SJCRH30 (cell line): Measurements from ENCODE around the gene ZNRF2. TPM values are rescaled to one million over a fixed set of nuclear protein-coding genes. Genes with fewer than 3 reads are reported as not detected.
"Not testable (repeated sequence)": the region's sequence is repeated elsewhere in the genome, so short reads cannot be mapped to it uniquely, and the experiment has no call there.

Experiments used
- DNase-seq, 2 experiments: peaks; one replicate each; pipeline ENCODE4 v3.0.0-alpha.2; 2015 to 2020
- H3K27ac ChIP-seq: fragments of 250-450 bp; sonication (Bioruptor Pico); 2 replicates; pipeline ENCODE4 v1.5.1; 2020; ENCODE audit warnings: mild to moderate bottlenecking, moderate library complexity
- H3K27me3 ChIP-seq: fragments of 250-450 bp; sonication (Bioruptor Pico); 2 replicates; pipeline ENCODE4 v1.5.1; 2020; ENCODE audit warnings: mild to moderate bottlenecking, moderate library complexity
- H3K36me3 ChIP-seq: fragments of 250-450 bp; sonication (Bioruptor Pico); 2 replicates; pipeline ENCODE4 v1.5.1; 2020; ENCODE audit warnings: mild to moderate bottlenecking, moderate library complexity
- H3K4me1 ChIP-seq: fragments of 250-450 bp; sonication (Bioruptor Pico); 2 replicates; pipeline ENCODE4 v1.5.1; 2020; ENCODE audit warnings: mild to moderate bottlenecking, moderate library complexity
- H3K4me3 ChIP-seq: fragments of 250-450 bp; sonication (Bioruptor Pico); 2 replicates; pipeline ENCODE4 v1.5.1; 2020; ENCODE audit warnings: mild to moderate bottlenecking, moderate library complexity
- H3K9me3 ChIP-seq: fragments of 250-450 bp; sonication (Bioruptor Pico); replicated peaks from 2 replicates; pipeline ENCODE4 v1.5.1; 2020; ENCODE audit warnings: mild to moderate bottlenecking, moderate library complexity
- total RNA-seq: library from RNA; depleted of rRNA; stranded (reverse); fragments of >200 nt; shearing (Covaris generic); gene quantifications from 2 replicates; pipeline ENCODE4 v1.2.3, GENCODE V29; 2014

ZNRF2 gene
- total RNA-seq, 1 experiment from 2014 or later = 35.2 TPM

DNA sequence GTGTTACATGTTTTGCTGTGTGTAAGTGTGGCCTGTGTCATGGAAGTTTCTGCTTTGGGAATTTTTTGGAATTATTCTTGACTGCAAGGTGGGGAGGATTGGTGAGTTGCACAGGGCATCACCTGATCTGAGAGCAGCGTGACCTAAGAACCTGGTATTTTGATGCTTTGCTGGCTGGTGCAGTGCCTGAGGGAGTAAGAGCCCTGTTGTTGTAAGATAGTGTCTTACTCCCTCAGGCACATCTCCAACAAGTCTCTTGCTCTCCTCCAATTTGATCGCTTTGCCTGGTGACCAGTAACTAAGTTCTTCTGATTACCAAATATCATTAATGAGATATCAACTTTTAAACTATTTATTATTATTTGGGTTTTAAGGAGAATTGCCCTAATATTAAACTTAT is 5.2 kb downstream of the ZNRF2 start:
- H3K27me3 ChIP-seq, H3K9me3 ChIP-seq, DNase-seq, H3K4me3 ChIP-seq, H3K27ac ChIP-seq, H3K36me3 ChIP-seq, H3K4me1 ChIP-seq: not testable (repeated sequence)

DNA sequence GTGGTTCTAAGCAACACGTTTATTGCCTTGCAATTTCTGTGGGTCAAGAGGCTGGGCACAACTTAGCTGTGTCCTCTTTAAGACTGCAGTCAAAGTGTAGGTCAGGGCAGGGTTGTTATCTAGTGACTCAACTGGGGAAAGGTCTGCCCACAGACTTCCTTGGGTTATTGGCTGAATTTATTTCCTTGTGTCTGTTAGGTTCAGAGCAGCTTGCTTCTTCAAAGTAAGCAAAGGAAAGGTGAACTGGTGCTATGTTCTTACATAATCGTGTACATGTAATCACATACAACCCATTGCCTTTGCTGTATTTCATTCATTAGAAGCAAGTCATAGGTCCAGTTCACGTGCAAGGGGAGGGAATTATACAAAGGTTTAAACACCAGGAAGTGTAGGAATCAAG is 5.9 kb downstream of the ZNRF2 start:
- not testable (repeated sequence) for DNase-seq, H3K27ac ChIP-seq, H3K9me3 ChIP-seq, H3K36me3 ChIP-seq, H3K4me3 ChIP-seq, H3K4me1 ChIP-seq, H3K27me3 ChIP-seq

GRCh38 chr7:30292416-30293038 is 8.1 kb downstream of the ZNRF2 start:
- H3K9me3 ChIP-seq, H3K36me3 ChIP-seq, DNase-seq, H3K4me3 ChIP-seq, H3K27me3 ChIP-seq, H3K4me1 ChIP-seq, H3K27ac ChIP-seq: not testable (repeated sequence)

DNA sequence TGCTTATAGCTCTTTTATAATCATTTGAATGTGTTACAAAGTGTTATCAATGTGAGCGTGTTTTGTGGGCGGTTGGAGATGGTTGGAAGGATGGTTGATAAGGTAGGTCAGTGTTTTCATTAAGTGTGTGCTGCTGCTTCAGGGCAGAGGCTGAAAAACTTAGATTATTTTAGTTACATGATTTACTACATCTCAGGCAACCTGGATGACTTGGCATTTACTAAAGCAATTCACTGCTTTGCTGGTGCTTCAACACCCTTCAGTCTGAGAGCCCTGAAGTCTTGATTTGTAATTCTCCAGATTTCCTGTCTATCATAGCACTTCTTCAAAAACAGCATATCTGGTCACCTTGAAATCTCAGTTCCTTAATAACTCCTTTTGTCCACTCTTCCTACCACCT is 11.9 kb downstream of the ZNRF2 start:
- not testable (repeated sequence) for H3K27me3 ChIP-seq, H3K27ac ChIP-seq, H3K9me3 ChIP-seq, H3K4me3 ChIP-seq, H3K36me3 ChIP-seq, DNase-seq, H3K4me1 ChIP-seq

DNA sequence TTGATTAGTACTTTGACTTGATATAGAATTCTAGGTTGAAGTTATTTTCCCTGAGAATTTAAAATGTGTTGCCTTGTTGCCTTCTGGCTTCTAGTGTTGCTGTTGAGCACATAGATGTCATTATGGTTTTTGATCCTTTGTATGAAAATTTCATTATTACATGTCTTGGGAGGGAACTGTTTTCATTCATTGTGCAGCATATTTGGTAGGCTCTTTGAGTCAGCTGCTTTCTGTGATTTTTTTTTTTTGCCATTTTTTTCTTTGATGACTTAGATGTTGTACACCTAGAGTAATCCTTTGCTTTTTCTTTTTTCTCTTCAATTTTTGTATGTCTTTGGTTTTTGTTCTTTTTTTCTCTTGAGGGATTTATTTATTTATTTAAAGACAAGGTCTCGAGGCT is 13.1 kb downstream of the ZNRF2 start:
- not testable (repeated sequence) for DNase-seq, H3K9me3 ChIP-seq, H3K27me3 ChIP-seq, H3K4me3 ChIP-seq, H3K27ac ChIP-seq, H3K4me1 ChIP-seq, H3K36me3 ChIP-seq

DNA sequence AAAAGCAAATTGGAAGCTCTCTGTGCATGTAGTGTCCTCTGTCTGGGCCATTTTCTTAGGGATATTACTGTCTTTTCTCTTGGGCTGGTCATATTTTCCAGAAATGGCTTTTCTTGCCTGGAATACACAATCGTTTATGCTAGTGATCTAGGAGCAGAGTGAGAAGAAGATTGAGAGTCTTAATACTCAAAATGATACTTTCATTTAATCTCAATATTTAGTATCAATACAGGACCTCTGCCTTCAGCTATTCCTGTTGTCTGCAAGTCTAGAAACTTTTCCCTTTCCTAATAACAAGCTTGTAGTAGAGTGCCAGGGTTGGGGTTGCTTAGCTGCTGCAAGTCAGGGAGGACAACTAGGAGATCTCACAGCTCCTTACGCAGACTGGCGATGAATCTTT is 14.0 kb downstream of the ZNRF2 start:
- H3K4me3 ChIP-seq, H3K27ac ChIP-seq, H3K36me3 ChIP-seq, DNase-seq, H3K9me3 ChIP-seq, H3K4me1 ChIP-seq, H3K27me3 ChIP-seq: not testable (repeated sequence)

- H3K27me3 ChIP-seq = no peaks in the 10 kb centered on the region
- no peaks in the 10 kb centered on the region for H3K9me3 ChIP-seq
- DNase-seq = no peak
- no peak overlapping the region for H3K4me3 ChIP-seq
- H3K36me3 ChIP-seq = no peaks in the 10 kb centered on the region
- peaks cover 4% of the 10 kb centered on the region; the same call in 1 of the 2 replicates for H3K4me1 ChIP-seq
- H3K27ac ChIP-seq = no peak overlapping the region
Measured at GRCh38 chr7:30301751-30302150, 17.4 kb downstream of the ZNRF2 start.

- Histone ChIP-seq H3K36me3 (no peaks in the 10 kb centered on the region), H3K27me3 (no peaks in the 10 kb centered on the region)
Measured at GRCh38 chr7:30302656-30303311, 18.4 kb downstream of the ZNRF2 start.

GRCh38 chr7:30303312-30304039 is 19.1 kb downstream of the ZNRF2 start:
- peaks cover 4% of the 10 kb centered on the region; the same call in 1 of the 2 replicates for H3K4me1 ChIP-seq
- H3K27me3 ChIP-seq = no peaks in the 10 kb centered on the region
- no peak overlapping the region for H3K4me3 ChIP-seq
- no peak for DNase-seq
- H3K36me3 ChIP-seq = no peaks in the 10 kb centered on the region
- H3K9me3 ChIP-seq = no peaks in the 10 kb centered on the region
- no peak overlapping the region for H3K27ac ChIP-seq

More at GRCh38 chr7:30302656-30303311, 18.4 kb downstream of the ZNRF2 start:
- no peak overlapping the region for H3K27ac ChIP-seq
- no peak overlapping the region for H3K4me3 ChIP-seq
- no peaks in the 10 kb centered on the region for H3K9me3 ChIP-seq
- peaks cover 4% of the 10 kb centered on the region; the same call in 1 of the 2 replicates for H3K4me1 ChIP-seq
- no peak for DNase-seq

GRCh38 chr7:30304177-30304884 is 19.9 kb downstream of the ZNRF2 start:
- no peak overlapping the region for H3K4me3 ChIP-seq

DNA sequence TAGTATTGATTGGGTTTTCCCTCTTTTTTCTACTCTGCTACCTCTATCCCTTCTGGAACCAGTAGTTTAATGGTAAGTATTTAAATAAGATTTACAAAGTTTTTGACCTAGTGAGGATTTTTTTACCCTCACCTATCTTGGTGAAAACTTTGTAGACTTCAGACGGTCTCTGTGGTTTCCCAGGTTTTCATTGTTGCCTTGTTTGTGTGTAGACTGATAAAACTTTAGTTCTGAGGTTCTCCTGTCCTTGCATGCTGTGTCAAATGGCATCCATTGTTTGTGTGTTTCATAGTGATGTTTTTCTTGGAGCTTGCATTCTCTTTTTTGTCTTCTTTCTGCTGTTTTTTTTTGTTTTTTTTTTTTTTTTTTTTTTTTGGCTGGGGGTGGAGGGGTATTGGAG is 22.6 kb downstream of the ZNRF2 start:
- Histone ChIP-seq H3K9me3 (no peaks in the 10 kb centered on the region), H3K36me3 (no peaks in the 10 kb centered on the region), H3K27ac (no peak overlapping the region), H3K27me3 (no peaks in the 10 kb centered on the region), H3K4me1 (peaks cover 4% of the 10 kb centered on the region; the same call in 1 of the 2 replicates), H3K4me3 (no peak overlapping the region)
- DNase-seq = no peak

More at GRCh38 chr7:30304177-30304884, 19.9 kb downstream of the ZNRF2 start:
- Histone ChIP-seq H3K4me1 (peaks cover 4% of the 10 kb centered on the region; the same call in 1 of the 2 replicates), H3K27me3 (no peaks in the 10 kb centered on the region), H3K27ac (no peak overlapping the region), H3K36me3 (no peaks in the 10 kb centered on the region), H3K9me3 (no peaks in the 10 kb centered on the region)
- no peak for DNase-seq

DNA sequence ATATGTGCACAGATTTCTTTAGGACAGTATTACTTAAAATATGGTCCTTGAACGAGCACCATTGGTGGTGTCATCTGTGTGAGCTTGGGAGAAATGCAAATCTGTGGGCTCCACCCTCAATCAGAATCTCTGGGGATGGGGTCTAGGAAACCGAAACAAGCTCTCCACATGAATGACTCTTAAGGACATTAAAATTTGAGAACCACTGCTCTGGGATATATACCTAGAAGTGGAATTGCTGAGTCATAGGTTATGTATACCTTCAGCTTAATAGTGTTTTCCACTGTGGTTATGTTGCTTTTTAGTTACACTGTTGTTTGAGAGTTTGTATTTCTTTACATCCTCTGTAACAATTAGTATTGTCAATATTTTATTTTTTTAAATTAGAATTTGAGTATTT is 24.0 kb downstream of the ZNRF2 start:
- no peak for DNase-seq
- H3K9me3 ChIP-seq = no peaks in the 10 kb centered on the region
- no peaks in the 10 kb centered on the region for H3K27me3 ChIP-seq
- peaks cover 4% of the 10 kb centered on the region; the same call in 1 of the 2 replicates for H3K4me1 ChIP-seq
- no peaks in the 10 kb centered on the region for H3K36me3 ChIP-seq
- no peak overlapping the region for H3K4me3 ChIP-seq
- H3K27ac ChIP-seq = no peak overlapping the region

DNA sequence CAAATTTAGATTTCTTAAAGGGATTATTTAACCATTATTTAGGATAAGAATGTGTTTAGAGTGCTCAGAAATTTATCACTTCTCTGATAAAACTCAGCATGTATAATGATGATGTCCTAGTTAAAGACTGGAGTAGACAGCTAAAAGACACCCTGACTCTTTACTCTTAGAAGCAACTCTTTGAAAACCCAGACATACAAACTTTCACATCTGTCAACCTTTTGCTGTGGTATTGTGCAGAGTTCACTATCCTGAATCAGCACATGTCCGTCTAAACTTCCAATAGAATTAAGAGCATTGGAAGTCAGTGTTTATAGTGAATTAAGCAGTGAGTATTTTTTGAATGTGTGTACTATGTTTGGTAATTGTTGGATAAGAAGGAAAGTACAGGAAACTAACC is 24.9 kb downstream of the ZNRF2 start:
- H3K4me1 ChIP-seq = peaks cover 4% of the 10 kb centered on the region; the same call in 1 of the 2 replicates
- H3K4me3 ChIP-seq = no peak overlapping the region
- H3K9me3 ChIP-seq = no peaks in the 10 kb centered on the region
- H3K36me3 ChIP-seq = no peaks in the 10 kb centered on the region
- no peak for DNase-seq
- H3K27me3 ChIP-seq = no peaks in the 10 kb centered on the region
- H3K27ac ChIP-seq = no peak overlapping the region

DNA sequence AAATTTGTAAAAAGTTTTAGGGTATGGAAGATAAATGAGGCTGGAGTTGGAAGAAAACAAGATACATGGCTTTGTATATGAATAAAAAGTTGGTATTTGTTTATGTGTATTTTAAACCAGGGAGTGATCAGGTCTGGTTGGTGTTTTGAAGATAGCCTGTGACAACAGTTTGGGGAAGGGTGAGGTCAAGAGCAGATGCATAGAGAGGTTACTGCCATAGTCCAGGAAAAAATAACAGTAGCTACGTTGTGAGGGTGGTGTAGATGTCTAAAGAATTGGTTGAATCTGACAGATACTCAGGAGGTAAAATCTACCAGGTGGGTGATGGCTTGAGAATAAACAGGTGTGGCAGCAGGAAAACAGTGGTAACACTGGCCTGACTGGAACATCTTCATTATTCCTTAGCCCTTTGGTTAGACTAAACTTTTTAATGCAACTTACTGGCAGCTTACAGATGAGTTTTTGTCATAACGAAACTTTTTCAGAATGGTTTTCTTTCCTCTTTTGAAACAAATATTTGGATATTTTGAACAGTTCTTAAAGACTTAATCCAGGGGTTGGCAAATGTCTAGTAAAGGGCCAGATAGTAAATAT is 25.5 kb downstream of the ZNRF2 start:
- Histone ChIP-seq H3K4me3 (no peak overlapping the region), H3K27ac (no peak overlapping the region), H3K4me1 (peaks cover 4% of the 10 kb centered on the region; the same call in 1 of the 2 replicates), H3K27me3 (no peaks in the 10 kb centered on the region), H3K9me3 (no peaks in the 10 kb centered on the region), H3K36me3 (no peaks in the 10 kb centered on the region)
- DNase-seq = no peak
